Measurements from ENCODE around the gene CWC22. TPM values are rescaled to one million over a fixed set of nuclear protein-coding genes. Genes with fewer than 3 reads are reported as not detected.

CWC22 gene
- total and polyA plus RNA-seq, 2 donors (not counting 1 experiment from before 2014, with no cell fraction given), result 6.3 to 28.7 TPM

GRCh38 chr2:179913809-179914208 is 93.3 kb downstream of the CWC22 start:
- 83% methylated on average over 1 of the region's 4 CpGs for WGBS (ENCODE audit: insufficient coverage)
- POLR2A ChIA-PET, result no interaction called here
- H3K4me3 ChIP-seq (ENCODE audit: control extremely low read depth in 1 of 5, extremely low read depth in 1 of 5, insufficient read depth in 1 of 5, low read depth in 2 of 5, low read length in 4 of 5), result no peak overlapping the region

GRCh38 chr2:179911569-179911968 is 95.5 kb downstream of the CWC22 start:
- Histone ChIP-seq H3K27ac (ENCODE audit: low read length in 2 of 2) (no peak overlapping the region), H3K4me1 (ENCODE audit: control insufficient read depth in 2 of 2, insufficient read depth in 2 of 2, low read length in 2 of 2) (no peaks in the 10 kb centered on the region), H3K4me3 (ENCODE audit: control extremely low read depth in 1 of 5, extremely low read depth in 1 of 5, insufficient read depth in 1 of 5, low read depth in 2 of 5, low read length in 4 of 5) (no peak overlapping the region), H3K9me3 (ENCODE audit: control extremely low read depth in 1 of 3, control insufficient read depth in 2 of 3, insufficient read depth in 1 of 3, low read length in 2 of 3) (no peaks in the 10 kb centered on the region), H3K4me2 (replicated peaks; ENCODE audit: low read depth, low read length, poor library complexity, severe bottlenecking) (no peak overlapping the region), H4K20me1 (ENCODE audit: control insufficient read depth, insufficient read depth, low read length, poor library complexity, severe bottlenecking) (no peaks in the 10 kb centered on the region), H3K27me3 (replicated peaks in 1 of 4; ENCODE audit: control extremely low read depth in 1 of 4, control insufficient read depth in 3 of 4, insufficient read depth in 4 of 4, low read length in 3 of 4) (no peaks in the 10 kb centered on the region), H2AFZ (ENCODE audit: insufficient read depth, low read depth, low read length, poor library complexity, severe bottlenecking) (no peak overlapping the region), H3K79me2 (ENCODE audit: control insufficient read depth, insufficient read depth, low read length) (no peaks in the 10 kb centered on the region), H3K9ac (ENCODE audit: low read length) (no peak overlapping the region), H3K36me3 (replicated peaks in 1 of 2; ENCODE audit: control extremely low read depth in 1 of 2, control insufficient read depth in 1 of 2, extremely low read depth in 1 of 2, insufficient read depth in 2 of 2, low read length in 1 of 2) (no peaks in the 10 kb centered on the region)
- TF ChIP-seq CTCF (IDR thresholded peaks at IDR 0.05) (no peak), EZH2 (IDR thresholded peaks at IDR 0.05; ENCODE audit: borderline replicate concordance, insufficient read depth, low read depth, low read length, poor library complexity, severe bottlenecking) (no peak)
- H3K27me3 Mint-ChIP-seq, result no peaks in the 10 kb centered on the region
- no peaks in the 10 kb centered on the region for H3K9me3 Mint-ChIP-seq (ENCODE audit: insufficient read depth)
- no peaks in the 10 kb centered on the region for H3K4me1 Mint-ChIP-seq
- ChIA-PET CTCF (no interaction called here), POLR2A (no interaction called here)
- intact Hi-C loops (cut with micrococcal nuclease), result no loop called here
- no peak overlapping the region for H3K27ac Mint-ChIP-seq
- no peak overlapping the region for H3K4me3 Mint-ChIP-seq
- ATAC-seq (ENCODE audit: low read depth) (no peak), DNase-seq (no peak)
- no CpG with 5 or more reads among the region's 3 CpGs for WGBS (ENCODE audit: insufficient coverage)

More at GRCh38 chr2:179913809-179914208, 93.3 kb downstream of the CWC22 start:
- H3K9ac ChIP-seq (ENCODE audit: low read length), result no peak overlapping the region
- DNase-seq (no peak), ATAC-seq (ENCODE audit: low read depth) (no peak)
- Mint-ChIP-seq H3K4me1 (no peaks in the 10 kb centered on the region), H3K27ac (no peak overlapping the region), H3K9me3 (ENCODE audit: insufficient read depth) (no peaks in the 10 kb centered on the region), H3K4me3 (no peak overlapping the region), H3K27me3 (no peaks in the 10 kb centered on the region)
- no peaks in the 10 kb centered on the region for H3K4me1 ChIP-seq (ENCODE audit: control insufficient read depth in 2 of 2, insufficient read depth in 2 of 2, low read length in 2 of 2)
- no peak overlapping the region for H2AFZ ChIP-seq (ENCODE audit: insufficient read depth, low read depth, low read length, poor library complexity, severe bottlenecking)
- H4K20me1 ChIP-seq (ENCODE audit: control insufficient read depth, insufficient read depth, low read length, poor library complexity, severe bottlenecking), result no peaks in the 10 kb centered on the region
- no peaks in the 10 kb centered on the region for H3K36me3 ChIP-seq (replicated peaks in 1 of 2; ENCODE audit: control extremely low read depth in 1 of 2, control insufficient read depth in 1 of 2, extremely low read depth in 1 of 2, insufficient read depth in 2 of 2, low read length in 1 of 2)
- H3K27ac ChIP-seq (ENCODE audit: low read length in 2 of 2), result no peak overlapping the region
- no peak overlapping the region for H3K4me2 ChIP-seq (replicated peaks; ENCODE audit: low read depth, low read length, poor library complexity, severe bottlenecking)
- CTCF ChIA-PET, result no interaction called here
- intact Hi-C loops (cut with micrococcal nuclease), result no loop called here
- no peaks in the 10 kb centered on the region for H3K27me3 ChIP-seq (replicated peaks in 1 of 4; ENCODE audit: control extremely low read depth in 1 of 4, control insufficient read depth in 3 of 4, insufficient read depth in 4 of 4, low read length in 3 of 4)
- no peaks in the 10 kb centered on the region for H3K9me3 ChIP-seq (ENCODE audit: control extremely low read depth in 1 of 3, control insufficient read depth in 2 of 3, insufficient read depth in 1 of 3, low read length in 2 of 3)
- no peaks in the 10 kb centered on the region for H3K79me2 ChIP-seq (ENCODE audit: control insufficient read depth, insufficient read depth, low read length)
- TF ChIP-seq CTCF (IDR thresholded peaks at IDR 0.05), result no peak
- no peak for TF ChIP-seq EZH2 (IDR thresholded peaks at IDR 0.05; ENCODE audit: borderline replicate concordance, insufficient read depth, low read depth, low read length, poor library complexity, severe bottlenecking)
